H1 (cell line): ENCODE measurements around the gene POLN. TPM values are rescaled to one million over a fixed set of nuclear protein-coding genes. Genes with fewer than 3 reads are reported as not detected.

Experiments
- CBX5 ChIP-seq: fragments of 300-800, 300-1000 bp; sonication (generic); IDR thresholded peaks from 2 replicates; pipeline ENCODE4 v1.7.1; 2016; ENCODE audit warnings: antibody characterized with exemption, low read length, low read depth
- CBX8 ChIP-seq: fragments of 300-800, 300-1000 bp; sonication (generic); IDR thresholded peaks from 2 replicates; pipeline ENCODE4 v1.7.1; 2016; ENCODE audit warnings: low read depth, low read length, borderline replicate concordance
- CHD2 ChIP-seq: IDR thresholded peaks from 2 replicates; pipeline ENCODE4 v1.6.1; 2012; ENCODE audit warnings: low read length, improper control_type of control experiment
- HDAC6 ChIP-seq: IDR thresholded peaks from one replicate; pipeline ENCODE4 v1.7.1; 2012; ENCODE audit warnings: low read depth, mild to moderate bottlenecking, inconsistent platforms, low read length, moderate library complexity
- KDM1A ChIP-seq: fragments of 200-600, 300-600 bp; sonication (generic); IDR thresholded peaks from 2 replicates; pipeline ENCODE4 v1.7.1; 2016; ENCODE audit warnings: mild to moderate bottlenecking, low read length, borderline replicate concordance
- POLR2A ChIP-seq, 2 experiments: IDR thresholded peaks; 1 replicate in 1 of 2; 2 replicates in 1 of 2; pipeline ENCODE4 v1.6.1; 2011; ENCODE audit warnings: low read depth in 2 of 2, low read length in 2 of 2, mild to moderate bottlenecking in 2 of 2; ENCODE audit errors: control extremely low read depth in 1 of 2
- POU5F1 ChIP-seq: IDR thresholded peaks from 2 replicates; pipeline ENCODE4 v1.6.1; 2011; ENCODE audit warnings: low read depth, mild to moderate bottlenecking, low read length, moderate library complexity
- RFX5 ChIP-seq: IDR thresholded peaks from 2 replicates; pipeline ENCODE4 v1.6.1; 2011; ENCODE audit warnings: low read depth, low read length, improper control_type of control experiment, borderline replicate concordance
- SAP30 ChIP-seq: fragments of 300-600 bp; sonication (generic); IDR thresholded peaks from 2 replicates; pipeline ENCODE4 v1.7.1; 2012; ENCODE audit warnings: low read length, moderate library complexity, mild to moderate bottlenecking, inconsistent platforms; ENCODE audit not compliant: insufficient read depth, insufficient replicate concordance
- SIX5 ChIP-seq: IDR thresholded peaks from 2 replicates; pipeline ENCODE4 v1.6.1; 2011; ENCODE audit warnings: mild to moderate bottlenecking, low read depth, low read length
- polyA plus RNA-seq, 7 experiments: library from polyadenylated mRNA; depleted of rRNA in 3 of 7; stranded (reverse) in 5 of 7; unstranded in 2 of 7; fragments of >200 nt in 5 of 7; fragments of 200-250 nt in 2 of 7; gene quantifications; 1 replicate in 5 of 7; 2 replicates in 1 of 7; 4 replicates in 1 of 7; pipeline versions ENCODE4 v1.2.1 to v1.2.3, GENCODE V29; 2011 to 2013; ENCODE audit warnings: missing spikeins in 2 of 7, mixed read lengths in 2 of 7
- total RNA-seq: library from RNA; stranded (reverse); fragmentation: NEBNext Ultra II Directional; extraction: Animal tissue kit (Norgen Biotek cat#: 25700); gene quantifications from 2 replicates; pipeline ENCODE4 v1.2.1, GENCODE V29; 2021

POLN gene
- total and polyA plus RNA-seq, 2 of the 8 experiments (the other 6 are each of a cell fraction or from before 2014, with no cell fraction given) = 0.98 to 1.5 TPM

- no peak for TF ChIP-seq CHD2
- TF ChIP-seq RFX5 = no peak
- TF ChIP-seq CBX5 = no peak
- no peak for TF ChIP-seq KDM1A
- no peak for TF ChIP-seq HDAC6
- TF ChIP-seq SAP30 = no peak
- TF ChIP-seq POU5F1 = no peak
- TF ChIP-seq CBX8 = no peak
- no peak for TF ChIP-seq POLR2A (IDR thresholded peaks at IDR 0.05; ENCODE audit: control extremely low read depth in 1 of 2, low read depth in 2 of 2, low read length in 2 of 2)
- no peak for TF ChIP-seq SIX5
Measured at GRCh38 chr4:2265113-2266110, 23.5 kb upstream of the POLN start (continued).
